ENCODE data around the gene GSE1.

DNA sequence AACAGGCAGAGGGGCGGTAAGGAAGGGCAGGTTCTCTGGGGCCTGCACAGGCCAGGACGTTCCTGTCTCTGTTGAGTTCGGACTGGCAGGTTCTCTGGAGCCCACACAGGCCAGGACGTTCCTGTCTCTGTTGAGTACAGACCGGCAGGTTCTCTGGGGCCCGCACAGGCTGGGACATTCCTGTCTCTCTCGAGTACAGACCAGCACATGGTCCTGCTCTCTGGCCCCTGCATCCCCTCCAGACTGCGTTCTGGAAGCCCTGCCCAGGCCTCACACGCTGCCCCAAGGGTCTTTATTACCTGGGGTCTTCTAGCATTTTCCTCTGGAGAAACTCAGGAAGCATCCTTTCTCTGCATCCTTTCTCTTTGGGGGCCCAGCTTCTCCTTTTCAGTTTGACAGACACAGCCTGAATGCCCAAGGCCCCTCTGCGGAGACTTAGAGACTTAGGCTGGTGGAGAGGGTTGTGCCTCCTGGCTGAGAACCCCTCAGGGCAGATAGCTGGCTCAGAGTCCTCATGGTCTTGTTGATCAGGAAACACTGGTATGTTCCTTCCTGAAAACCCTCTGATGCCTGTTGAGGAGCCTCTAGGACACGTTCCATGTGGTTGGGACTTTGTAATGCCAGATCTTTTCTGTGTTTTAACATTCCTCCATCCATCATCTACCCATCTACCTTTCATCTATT, 18.0 kb upstream of the GSE1 start:
- TF ChIP-seq, protein P1, sequence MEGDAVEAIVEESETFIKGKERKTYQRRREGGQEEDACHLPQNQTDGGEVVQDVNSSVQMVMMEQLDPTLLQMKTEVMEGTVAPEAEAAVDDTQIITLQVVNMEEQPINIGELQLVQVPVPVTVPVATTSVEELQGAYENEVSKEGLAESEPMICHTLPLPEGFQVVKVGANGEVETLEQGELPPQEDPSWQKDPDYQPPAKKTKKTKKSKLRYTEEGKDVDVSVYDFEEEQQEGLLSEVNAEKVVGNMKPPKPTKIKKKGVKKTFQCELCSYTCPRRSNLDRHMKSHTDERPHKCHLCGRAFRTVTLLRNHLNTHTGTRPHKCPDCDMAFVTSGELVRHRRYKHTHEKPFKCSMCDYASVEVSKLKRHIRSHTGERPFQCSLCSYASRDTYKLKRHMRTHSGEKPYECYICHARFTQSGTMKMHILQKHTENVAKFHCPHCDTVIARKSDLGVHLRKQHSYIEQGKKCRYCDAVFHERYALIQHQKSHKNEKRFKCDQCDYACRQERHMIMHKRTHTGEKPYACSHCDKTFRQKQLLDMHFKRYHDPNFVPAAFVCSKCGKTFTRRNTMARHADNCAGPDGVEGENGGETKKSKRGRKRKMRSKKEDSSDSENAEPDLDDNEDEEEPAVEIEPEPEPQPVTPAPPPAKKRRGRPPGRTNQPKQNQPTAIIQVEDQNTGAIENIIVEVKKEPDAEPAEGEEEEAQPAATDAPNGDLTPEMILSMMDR (IDR thresholded peaks at IDR 0.05) = no peak
- no peak for TF ChIP-seq POLR2A (IDR thresholded peaks at IDR 0.05)

All from right lobe of liver (tissue), 4 donors.